HG03045 (cell line): ENCODE measurements around the gene CNTN4.

Experiments
- ATAC-seq: cut with Tn5 transposase; IDR thresholded peaks from one replicate; pipeline ENCODE4 v1.9.1; 2021; ENCODE audit warnings: mild to moderate bottlenecking, moderate library complexity; ENCODE audit not compliant: unreplicated experiment

The CNTN4 gene

DNA sequence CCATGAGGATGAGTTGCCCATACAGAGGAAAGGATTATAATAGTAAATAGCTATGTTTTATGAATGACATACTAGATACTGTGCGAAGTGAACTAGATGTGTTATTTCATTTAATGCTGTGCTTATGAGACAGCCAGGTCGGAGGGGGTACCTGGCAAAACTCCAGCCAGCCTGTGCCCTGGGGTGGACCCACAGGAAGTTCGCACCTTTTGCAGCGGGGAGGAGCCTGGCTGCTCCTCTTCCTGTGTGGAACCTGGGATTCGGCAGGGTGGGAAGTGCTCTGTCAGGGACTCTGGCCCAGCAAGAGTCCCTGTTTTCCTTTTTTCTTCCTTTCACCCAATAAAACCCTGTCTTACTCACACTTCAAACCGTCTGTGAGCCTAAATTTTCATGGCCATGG lies 559.3 kb downstream of the CNTN4 start:
- ATAC-seq: no peak

- no peak for ATAC-seq
These were observed 561.2 kb downstream of the CNTN4 start for GRCh38 chr3:2659896-2660295.

DNA sequence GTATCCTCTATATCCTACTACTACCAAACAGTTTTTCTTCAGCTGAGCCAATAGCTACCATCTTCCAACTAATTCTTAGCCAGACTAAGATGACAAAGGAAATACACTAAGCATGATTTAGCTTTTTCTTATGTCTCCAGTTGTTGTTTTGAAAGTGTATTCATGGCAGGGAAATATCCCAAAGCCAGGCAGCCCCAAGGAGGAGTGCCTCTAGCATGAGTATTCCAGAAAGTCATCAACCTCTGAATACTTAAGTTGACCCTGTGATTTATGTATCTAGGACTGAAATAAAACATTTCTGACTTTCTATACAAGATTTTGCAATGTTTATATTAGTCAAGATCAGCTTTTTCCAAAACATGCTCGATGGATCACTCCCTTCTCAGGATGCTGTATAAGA lies 562.4 kb downstream of the CNTN4 start:
- no peak for ATAC-seq

- no peak for ATAC-seq
These were observed 578.8 kb downstream of the CNTN4 start for GRCh38 chr3:2677501-2677900.

DNA sequence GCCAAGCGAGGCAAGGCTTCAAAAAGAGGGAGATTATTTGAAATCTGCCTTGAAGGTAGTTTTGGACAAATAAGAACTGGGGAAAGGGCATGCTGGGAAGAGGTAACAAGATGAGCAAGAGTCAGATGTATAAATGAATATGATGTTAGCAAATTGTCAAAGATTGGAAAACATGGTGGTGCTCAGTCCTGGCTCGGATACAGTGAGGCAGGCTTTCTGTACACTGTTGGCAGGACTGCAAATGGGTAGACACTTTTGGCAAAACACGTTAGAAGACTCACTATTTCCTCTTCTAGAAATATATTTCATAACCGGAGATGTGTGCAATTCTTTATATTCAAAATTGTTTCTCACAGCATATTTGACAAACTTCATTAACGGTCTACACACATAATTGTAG lies 581.6 kb downstream of the CNTN4 start:
- ATAC-seq: no peak

DNA sequence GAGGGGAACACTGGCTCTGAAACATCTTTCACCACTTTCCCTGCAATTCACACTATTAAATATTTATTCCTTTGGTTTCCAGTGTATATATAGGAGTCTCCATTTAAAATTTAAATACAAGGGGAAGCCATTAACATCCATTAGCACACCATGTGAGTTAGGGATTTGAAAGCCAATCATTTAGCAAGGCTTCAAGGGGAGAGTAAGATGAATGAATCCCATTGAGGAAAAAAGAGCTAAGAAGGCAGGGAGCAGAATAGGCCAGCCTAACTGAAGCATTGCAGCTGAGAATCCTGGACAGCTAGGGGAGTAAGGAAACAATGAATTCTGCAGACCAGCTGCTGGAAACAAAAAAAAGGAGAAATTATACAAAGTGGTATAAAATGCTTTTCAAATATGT lies 585.4 kb downstream of the CNTN4 start:
- no peak for ATAC-seq

DNA sequence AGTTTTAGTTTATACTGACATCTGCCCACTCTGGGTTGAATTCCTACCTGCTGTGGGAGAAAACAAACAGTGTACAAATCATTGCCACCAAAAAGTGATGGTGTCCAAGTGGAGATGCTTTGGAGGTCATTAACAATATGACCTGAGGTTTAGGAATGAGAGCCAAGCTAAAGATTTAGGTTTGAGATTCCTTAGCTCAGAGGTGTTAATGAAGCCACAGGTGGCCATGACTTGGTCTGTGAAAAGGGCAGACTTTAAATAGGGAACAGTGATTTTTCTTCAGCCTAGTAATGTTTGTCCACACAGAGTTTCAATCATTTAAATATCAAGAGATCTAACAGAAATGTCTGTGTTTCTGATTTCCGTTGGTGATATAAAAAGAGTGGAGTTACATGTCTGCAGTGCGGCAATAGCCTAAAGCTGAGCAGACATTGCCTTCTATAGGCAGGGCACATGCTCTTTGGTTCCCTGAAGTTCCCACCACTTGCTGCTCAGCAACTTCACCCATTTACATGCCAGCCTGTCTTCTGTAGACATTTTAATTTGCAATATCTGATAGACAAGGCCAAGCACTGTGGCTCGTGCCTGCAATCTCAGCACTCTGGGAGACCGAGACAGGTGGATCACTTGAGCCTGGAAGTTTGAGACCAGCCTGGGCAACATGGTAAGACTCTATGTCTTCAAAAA lies 588.3 kb downstream of the CNTN4 start:
- ATAC-seq: no peak

- no peak for ATAC-seq
These were observed 598.9 kb downstream of the CNTN4 start for GRCh38 chr3:2697589-2697988.

- ATAC-seq: no peak
These were observed 602.8 kb downstream of the CNTN4 start for GRCh38 chr3:2701471-2701870.

DNA sequence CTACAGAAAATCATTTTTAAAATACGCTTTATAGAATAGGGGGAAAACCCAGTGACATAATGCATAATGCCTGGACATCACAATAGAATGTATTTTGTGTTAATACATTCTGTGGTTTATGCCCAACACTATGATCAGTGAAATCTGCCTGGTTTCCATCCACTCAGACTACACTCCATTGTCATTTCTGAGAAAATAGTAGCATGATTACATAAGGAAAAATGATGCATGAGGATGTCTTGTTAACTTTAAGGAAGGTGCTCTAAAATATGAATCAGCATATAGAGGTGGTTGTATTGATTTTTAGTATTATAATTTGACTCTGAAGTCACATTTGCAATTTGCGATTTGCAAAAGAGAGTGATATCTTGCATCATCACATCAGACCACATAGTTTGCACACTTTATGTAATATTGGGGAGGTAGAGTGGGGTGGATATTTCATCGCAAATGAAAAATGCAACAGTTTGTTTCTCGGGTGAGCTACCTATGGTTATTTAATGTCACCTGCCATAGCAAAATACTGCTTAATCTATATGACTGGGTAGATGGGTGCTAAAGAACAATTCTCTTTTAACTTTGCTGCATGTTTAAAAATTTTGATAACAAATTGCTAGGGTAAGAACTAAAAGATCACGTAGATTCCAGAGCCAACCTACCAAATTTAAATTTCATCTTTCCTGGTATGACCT lies 607.6 kb downstream of the CNTN4 start:
- no peak for ATAC-seq

- ATAC-seq: no peak
These were observed 608.2 kb downstream of the CNTN4 start for GRCh38 chr3:2706836-2707210.

DNA sequence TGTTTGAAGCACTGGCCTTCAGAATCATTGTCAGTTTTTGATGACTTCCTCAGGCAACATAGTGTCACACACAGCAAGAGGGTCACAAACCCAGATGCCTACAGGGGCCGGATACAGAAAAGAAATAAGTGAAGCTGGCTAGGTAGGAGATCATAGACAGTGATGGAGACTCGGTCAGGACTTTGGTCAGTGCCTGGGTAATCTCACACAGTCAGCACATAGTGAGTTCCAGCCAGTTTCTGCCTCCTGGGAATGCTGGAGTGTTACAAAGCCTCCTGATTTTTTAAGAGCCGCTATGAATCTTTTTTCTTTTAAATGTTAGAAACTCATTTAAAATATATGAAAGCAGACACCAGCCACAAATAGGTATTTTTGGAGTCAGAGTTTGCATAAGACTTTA lies 612.4 kb downstream of the CNTN4 start:
- no peak for ATAC-seq

- ATAC-seq: no peak
These were observed 615.3 kb downstream of the CNTN4 start for GRCh38 chr3:2713923-2714322.

GRCh38 chr3:2714834-2715233 lies 616.2 kb downstream of the CNTN4 start:
- no peak for ATAC-seq

DNA sequence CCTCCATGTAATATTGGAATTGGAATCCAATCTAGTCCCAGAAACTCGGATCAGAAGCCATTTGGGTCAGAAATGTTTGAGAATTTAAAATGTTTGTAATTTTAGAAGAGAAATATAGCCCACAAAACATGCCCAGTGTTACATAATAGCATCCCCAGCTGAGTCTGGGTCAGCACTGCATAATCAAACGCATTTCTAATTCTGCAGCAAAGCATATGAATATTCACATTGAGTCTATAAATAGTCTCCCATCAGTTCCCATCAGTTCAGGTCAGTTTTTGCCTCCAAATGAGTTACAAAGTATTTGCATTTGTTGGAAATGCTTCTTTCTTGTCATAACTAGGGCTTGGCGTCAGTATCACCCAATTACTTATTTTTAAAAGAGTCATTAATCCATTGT lies 628.4 kb downstream of the CNTN4 start:
- no peak for ATAC-seq

DNA sequence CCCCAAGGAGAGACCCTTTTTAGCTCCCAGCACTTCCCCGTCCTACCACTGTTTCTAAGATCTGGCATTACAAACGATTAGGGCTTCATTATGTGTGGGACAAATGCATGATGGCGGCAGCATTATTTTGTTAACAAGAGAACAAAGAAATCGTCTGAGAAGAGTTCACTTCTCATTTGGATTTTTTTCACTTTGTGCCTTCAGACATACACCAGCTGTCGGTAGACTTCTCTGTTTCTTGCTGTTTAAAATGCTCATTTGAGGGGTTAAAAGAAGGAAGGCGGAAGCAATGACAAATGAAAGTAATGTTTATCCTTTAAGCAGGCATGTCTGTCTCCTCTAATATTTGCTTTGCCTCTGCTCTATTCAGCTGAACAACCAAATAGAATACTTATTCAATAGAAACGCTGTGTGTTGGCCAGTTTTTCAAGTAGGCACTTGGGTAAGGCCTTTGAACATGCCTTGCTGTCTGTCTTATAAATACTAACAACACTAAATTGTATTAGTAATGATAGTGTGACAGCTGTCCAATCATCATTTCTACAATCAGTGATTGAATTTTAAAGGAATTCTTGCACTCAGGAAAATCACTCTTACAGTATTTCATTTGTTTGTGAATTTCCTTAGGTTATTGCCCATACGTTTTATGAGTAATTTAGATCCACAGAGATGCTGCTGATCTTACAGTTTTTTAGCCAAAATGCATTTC lies 629.1 kb downstream of the CNTN4 start:
- no peak for ATAC-seq

GRCh38 chr3:2731843-2732242 lies 633.2 kb downstream of the CNTN4 start:
- no peak for ATAC-seq

DNA sequence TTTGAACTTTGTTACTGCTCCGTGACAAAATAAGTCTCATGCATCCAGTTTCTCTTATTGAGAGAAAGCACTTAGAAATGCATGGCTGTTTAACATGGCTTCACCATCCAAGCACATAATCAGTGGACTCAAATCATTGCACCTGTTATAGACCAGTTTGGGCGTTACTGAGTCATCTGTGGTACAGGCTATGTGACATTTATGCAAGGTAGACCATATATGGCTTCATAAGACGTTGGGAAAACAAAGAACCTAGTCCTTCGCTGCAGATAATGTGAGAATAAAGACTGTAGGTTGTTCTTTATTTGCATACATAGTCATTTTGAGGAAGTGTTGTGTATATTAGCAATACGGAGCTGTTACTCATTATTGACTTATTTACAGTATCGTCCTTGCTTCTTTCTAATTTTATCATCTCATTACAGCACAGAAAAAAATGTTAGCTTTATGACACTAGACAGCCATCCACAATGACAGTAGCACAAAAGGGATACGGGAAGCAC lies 636.8 kb downstream of the CNTN4 start:
- no peak for ATAC-seq

GRCh38 chr3:2741516-2741915 lies 642.9 kb downstream of the CNTN4 start:
- ATAC-seq: no peak

DNA sequence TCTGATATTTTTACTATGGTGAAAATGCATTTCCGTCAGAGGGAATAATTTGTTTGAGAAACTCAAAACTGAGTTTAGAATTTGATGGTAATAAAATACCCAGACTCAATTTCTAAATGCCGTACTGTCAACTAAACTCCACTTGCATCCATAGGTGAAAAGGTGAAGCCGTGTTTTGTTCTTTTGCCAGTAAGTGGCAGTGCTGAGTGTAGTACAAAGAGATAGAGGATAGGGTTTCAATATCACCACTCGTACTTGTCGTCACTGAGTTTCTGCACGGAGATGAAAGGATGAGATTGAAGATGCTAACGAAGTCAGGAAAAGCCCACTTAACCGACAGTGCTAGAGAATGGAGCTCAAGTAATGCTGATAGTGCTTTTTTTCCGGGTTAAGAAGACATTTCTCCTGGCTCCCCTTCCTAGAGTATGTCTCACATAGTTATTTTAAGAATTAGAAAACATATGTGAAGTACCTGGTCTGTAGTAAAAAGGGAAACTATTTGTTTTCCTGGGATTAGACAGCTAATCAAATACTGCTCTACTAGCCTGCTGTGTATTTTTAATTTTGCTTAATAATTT lies 666.4 kb downstream of the CNTN4 start:
- ATAC-seq: no peak

DNA sequence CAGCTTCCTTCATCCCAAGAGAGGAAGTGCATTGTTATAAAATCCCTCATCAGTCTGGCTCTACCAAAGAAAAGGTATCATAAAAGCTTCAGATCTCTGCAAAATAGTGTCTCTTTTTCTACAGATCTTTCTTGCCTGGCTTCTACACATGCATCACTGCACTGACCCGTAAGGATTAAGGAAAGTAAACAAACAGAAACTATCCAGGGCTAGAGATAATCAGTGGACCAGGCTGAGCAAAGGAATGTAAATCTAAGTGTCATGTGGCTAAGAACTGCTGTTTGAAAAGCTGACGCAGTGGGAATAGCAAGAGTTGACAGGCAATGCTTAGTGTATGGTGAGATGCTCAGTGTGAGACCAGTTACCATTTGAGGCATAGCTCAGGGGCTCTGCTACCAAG lies 671.8 kb downstream of the CNTN4 start:
- no peak for ATAC-seq

- ATAC-seq: no peak
These were observed 672.5 kb downstream of the CNTN4 start for GRCh38 chr3:2771193-2771592.
